Measurements from ENCODE around the gene TMEM132A.

DNA sequence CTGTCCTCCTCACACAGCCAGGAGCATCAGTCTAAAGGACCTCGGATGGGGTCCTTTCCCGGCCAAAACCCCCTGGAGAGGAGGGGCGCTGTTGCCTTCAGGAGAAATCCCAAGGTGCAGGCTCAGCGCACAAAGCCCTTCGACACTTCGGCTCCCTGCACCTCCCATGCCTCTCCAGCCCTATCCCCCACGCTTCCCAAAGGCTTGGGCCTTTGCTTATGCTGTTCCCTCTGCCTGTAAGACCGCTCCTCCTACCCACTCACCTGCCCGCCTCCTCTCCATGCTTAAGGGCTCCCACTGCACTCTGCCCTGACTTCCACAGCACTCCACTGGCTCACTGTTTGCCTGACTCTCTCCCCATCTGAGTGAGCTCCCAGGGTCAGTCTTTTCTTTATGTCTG, 14.2 kb downstream of the TMEM132A start:
- TF ChIP-seq, protein P1, sequence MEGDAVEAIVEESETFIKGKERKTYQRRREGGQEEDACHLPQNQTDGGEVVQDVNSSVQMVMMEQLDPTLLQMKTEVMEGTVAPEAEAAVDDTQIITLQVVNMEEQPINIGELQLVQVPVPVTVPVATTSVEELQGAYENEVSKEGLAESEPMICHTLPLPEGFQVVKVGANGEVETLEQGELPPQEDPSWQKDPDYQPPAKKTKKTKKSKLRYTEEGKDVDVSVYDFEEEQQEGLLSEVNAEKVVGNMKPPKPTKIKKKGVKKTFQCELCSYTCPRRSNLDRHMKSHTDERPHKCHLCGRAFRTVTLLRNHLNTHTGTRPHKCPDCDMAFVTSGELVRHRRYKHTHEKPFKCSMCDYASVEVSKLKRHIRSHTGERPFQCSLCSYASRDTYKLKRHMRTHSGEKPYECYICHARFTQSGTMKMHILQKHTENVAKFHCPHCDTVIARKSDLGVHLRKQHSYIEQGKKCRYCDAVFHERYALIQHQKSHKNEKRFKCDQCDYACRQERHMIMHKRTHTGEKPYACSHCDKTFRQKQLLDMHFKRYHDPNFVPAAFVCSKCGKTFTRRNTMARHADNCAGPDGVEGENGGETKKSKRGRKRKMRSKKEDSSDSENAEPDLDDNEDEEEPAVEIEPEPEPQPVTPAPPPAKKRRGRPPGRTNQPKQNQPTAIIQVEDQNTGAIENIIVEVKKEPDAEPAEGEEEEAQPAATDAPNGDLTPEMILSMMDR (IDR thresholded peaks at IDR 0.05): no peak
- TF ChIP-seq POLR2A (IDR thresholded peaks at IDR 0.05): no peak

Data from vagina (tissue), 2 donors.